ENCODE results near the gene DYNLT2. TPM values are rescaled to one million over a fixed set of nuclear protein-coding genes. Genes with fewer than 3 reads are reported as not detected.

Gene DYNLT2
- 1.3 TPM in 2 replicates for polyA plus RNA-seq (2013)

DNA sequence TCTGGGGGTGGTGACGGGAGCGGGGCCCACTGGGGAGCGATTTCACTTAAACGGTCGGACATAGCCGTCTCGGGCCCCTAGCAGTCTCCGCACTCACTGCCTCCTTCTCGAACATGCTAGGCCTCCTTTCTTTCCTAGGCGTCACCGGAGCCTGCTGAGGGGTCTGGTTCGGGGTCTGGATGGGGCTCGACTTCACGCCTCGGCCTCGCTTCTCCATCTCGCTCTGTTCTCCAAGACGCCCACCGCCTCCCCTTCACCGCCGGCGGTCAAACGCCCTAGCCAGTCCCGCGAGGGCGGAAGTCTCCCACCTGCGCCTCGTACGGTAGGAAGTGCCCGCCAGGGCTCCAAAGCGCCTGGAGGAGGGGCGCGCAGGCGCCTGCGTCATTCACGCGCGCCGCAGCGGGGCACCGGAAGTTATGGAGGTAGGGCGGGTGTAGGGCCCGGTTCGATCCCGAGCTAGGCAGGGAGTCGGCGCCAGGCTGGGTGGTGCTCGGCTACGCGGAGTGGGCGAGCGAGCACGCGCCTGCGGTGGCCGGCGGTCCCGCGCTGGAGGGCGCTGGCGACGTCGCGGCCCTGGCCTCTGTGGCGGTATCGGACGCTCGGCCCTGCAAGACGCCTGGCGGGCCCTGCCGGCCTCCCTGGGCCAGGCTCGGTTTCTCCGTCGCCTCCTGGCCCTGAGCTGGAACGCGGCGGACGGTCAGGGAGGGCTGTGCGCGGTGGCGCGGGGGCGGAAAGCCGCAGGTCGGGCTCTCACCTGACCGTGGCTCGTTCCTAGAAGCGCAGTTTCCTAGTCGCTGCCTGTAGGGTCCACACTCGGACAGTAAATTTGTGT is at the start of gene DYNLT2, which contains the start of gene ERMARD:
DYNLT2 (minus strand) TSS at position 331 of the 832 bp plus-strand sequence; CDS start at position 217, 114 bp downstream.
ERMARD (plus strand) TSS at position 381 of the 832 bp plus-strand sequence; CDS start at position 417, 36 bp downstream.
- Histone ChIP-seq H2BK120ac (ENCODE audit: insufficient read depth, low read length, poor library complexity) (peak within 1 kb of the TSS; percentile 55), H3K4me2 (ENCODE audit: low read length) (peak within 1 kb of the TSS; percentile 85), H3K4me3 (ENCODE audit: low read depth, low read length) (peak within 1 kb of the TSS; percentile 98), H4K91ac (ENCODE audit: low read depth, low read length) (peak within 1 kb of the TSS; percentile 87), H4K8ac (ENCODE audit: low read depth, low read length) (peak within 1 kb of the TSS; percentile 98), H3K9ac (ENCODE audit: low read length) (peak within 1 kb of the TSS; percentile 97), H3K27me3 (ENCODE audit: insufficient read depth, low read length) (no peaks in the 10 kb centered on the region), H2AK5ac (ENCODE audit: low read length) (peak within 1 kb of the TSS; percentile 42), H3K18ac (ENCODE audit: low read length) (peak within 1 kb of the TSS; percentile 80), H3K23ac (ENCODE audit: low read length) (no peak within 1 kb of the TSS), H3K27ac (ENCODE audit: low read depth, low read length) (peak within 1 kb of the TSS; percentile 85), H3K79me1 (ENCODE audit: low read length) (peaks cover 10% of the 10 kb centered on the region), H3K4me1 (ENCODE audit: control insufficient read depth in 1 of 2, insufficient read depth in 2 of 2, low read length in 2 of 2) (peaks cover 3 to 5% of the 10 kb centered on the region in 2 experiments), H3K79me2 (ENCODE audit: control insufficient read depth, insufficient read depth, low read length, poor library complexity) (peaks cover 8% of the 10 kb centered on the region), H3K36me3 (ENCODE audit: control insufficient read depth in 1 of 2, insufficient read depth in 2 of 2, low read length in 2 of 2) (no peaks in the 10 kb centered on the region), H4K12ac (ENCODE audit: low read depth, low read length) (peak within 1 kb of the TSS; percentile 87), H3K9me3 (ENCODE audit: insufficient read depth, low read depth, low read length) (no peaks in the 10 kb centered on the region), H3K14ac (ENCODE audit: low read length) (peak within 1 kb of the TSS; percentile 92), H2BK5ac (ENCODE audit: low read depth, low read length, poor library complexity) (peak within 1 kb of the TSS; percentile 52), H3K4ac (ENCODE audit: low read depth, low read length) (peak within 1 kb of the TSS; percentile 71), H2AFZ (ENCODE audit: insufficient read depth, low read length, poor library complexity) (peak within 1 kb of the TSS; percentile 88), H2BK12ac (ENCODE audit: low read length) (no peak within 1 kb of the TSS)
- WGBS (ENCODE audit: extremely low coverage, insufficient coverage, insufficient read length), result no CpG with 5 or more reads among the region's 90 CpGs
- DNase-seq, result peak; percentile 92 to 96

- no peak overlapping the region for H4K91ac ChIP-seq (ENCODE audit: low read depth, low read length)
- no peaks in the 10 kb centered on the region for H3K36me3 ChIP-seq (ENCODE audit: control insufficient read depth in 1 of 2, insufficient read depth in 2 of 2, low read length in 2 of 2)
These were observed 49.5 kb upstream of the DYNLT2 start for GRCh38 chr6:169800668-169801395.

DNA sequence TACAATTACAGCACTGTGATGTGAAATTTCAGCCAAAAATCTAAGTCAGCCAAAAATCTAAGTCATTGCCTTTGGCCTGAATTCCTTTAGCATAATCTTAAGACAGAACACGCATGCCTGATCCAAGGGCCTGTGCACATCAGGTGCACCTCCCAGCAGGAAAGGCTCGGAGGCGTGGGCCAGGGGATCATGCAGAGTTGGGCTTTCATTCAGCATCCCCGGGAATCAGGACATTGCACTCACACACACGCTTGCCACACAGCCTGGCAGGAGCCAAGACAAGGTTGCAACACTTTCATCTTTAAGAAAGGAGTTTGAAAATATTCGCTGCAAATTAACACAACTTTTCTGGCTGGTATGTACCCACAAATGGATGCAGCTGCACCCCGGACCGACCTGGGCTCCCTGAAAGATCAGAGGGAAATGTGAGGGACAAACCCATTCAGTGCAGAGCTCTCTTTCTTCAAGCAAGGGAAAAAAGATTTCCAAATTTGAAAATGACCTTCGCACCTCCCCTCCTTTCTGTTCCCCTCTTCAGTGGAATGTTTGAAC is 48.8 kb upstream of the DYNLT2 start:
- H4K91ac ChIP-seq (ENCODE audit: low read depth, low read length), result no peak overlapping the region
- peaks cover 2% of the 10 kb centered on the region for H3K9me3 ChIP-seq (ENCODE audit: insufficient read depth, low read depth, low read length)
- no peak overlapping the region for H3K4me2 ChIP-seq (ENCODE audit: low read length)
- H3K4me1 ChIP-seq (ENCODE audit: control insufficient read depth in 1 of 2, insufficient read depth in 2 of 2, low read length in 2 of 2), result no peaks in the 10 kb centered on the region
- no CpG with 5 or more reads among the region's 9 CpGs for WGBS (ENCODE audit: extremely low coverage, insufficient coverage, insufficient read length)
- no peak overlapping the region for H3K18ac ChIP-seq (ENCODE audit: low read length)
- H3K23ac ChIP-seq (ENCODE audit: low read length), result no peak overlapping the region
- H4K8ac ChIP-seq (ENCODE audit: low read depth, low read length), result no peak overlapping the region
- H2AK5ac ChIP-seq (ENCODE audit: low read length), result no peak overlapping the region
- no peak overlapping the region for H3K9ac ChIP-seq (ENCODE audit: low read length)
- DNase-seq, result no peak
- no peaks in the 10 kb centered on the region for H3K79me2 ChIP-seq (ENCODE audit: control insufficient read depth, insufficient read depth, low read length, poor library complexity)
- H2BK5ac ChIP-seq (ENCODE audit: low read depth, low read length, poor library complexity), result no peak overlapping the region
- H3K79me1 ChIP-seq (ENCODE audit: low read length), result no peaks in the 10 kb centered on the region
- no peaks in the 10 kb centered on the region for H3K36me3 ChIP-seq (ENCODE audit: control insufficient read depth in 1 of 2, insufficient read depth in 2 of 2, low read length in 2 of 2)
- H3K4ac ChIP-seq (ENCODE audit: low read depth, low read length), result no peak overlapping the region
- no peaks in the 10 kb centered on the region for H3K27me3 ChIP-seq (ENCODE audit: insufficient read depth, low read length)
- no peak overlapping the region for H2AFZ ChIP-seq (ENCODE audit: insufficient read depth, low read length, poor library complexity)
- no peak overlapping the region for H2BK120ac ChIP-seq (ENCODE audit: insufficient read depth, low read length, poor library complexity)
- no peak overlapping the region for H4K12ac ChIP-seq (ENCODE audit: low read depth, low read length)
- H3K4me3 ChIP-seq (ENCODE audit: low read depth, low read length), result no peak overlapping the region
- no peak overlapping the region for H3K14ac ChIP-seq (ENCODE audit: low read length)
- H2BK12ac ChIP-seq (ENCODE audit: low read length), result no peak overlapping the region
- H3K27ac ChIP-seq (ENCODE audit: low read depth, low read length), result no peak overlapping the region

More at GRCh38 chr6:169800668-169801395, 49.5 kb upstream of the DYNLT2 start:
- Histone ChIP-seq H3K18ac (ENCODE audit: low read length) (no peak overlapping the region), H3K4me3 (ENCODE audit: low read depth, low read length) (no peak overlapping the region), H3K9ac (ENCODE audit: low read length) (no peak overlapping the region), H2BK5ac (ENCODE audit: low read depth, low read length, poor library complexity) (no peak overlapping the region), H3K4me1 (ENCODE audit: control insufficient read depth in 1 of 2, insufficient read depth in 2 of 2, low read length in 2 of 2) (no peaks in the 10 kb centered on the region), H3K27ac (ENCODE audit: low read depth, low read length) (no peak overlapping the region), H4K8ac (ENCODE audit: low read depth, low read length) (no peak overlapping the region), H3K23ac (ENCODE audit: low read length) (no peak overlapping the region), H3K14ac (ENCODE audit: low read length) (no peak overlapping the region), H3K9me3 (ENCODE audit: insufficient read depth, low read depth, low read length) (peaks cover 2% of the 10 kb centered on the region), H2AK5ac (ENCODE audit: low read length) (no peak overlapping the region), H3K4ac (ENCODE audit: low read depth, low read length) (no peak overlapping the region), H2BK120ac (ENCODE audit: insufficient read depth, low read length, poor library complexity) (no peak overlapping the region), H3K27me3 (ENCODE audit: insufficient read depth, low read length) (no peaks in the 10 kb centered on the region), H2BK12ac (ENCODE audit: low read length) (no peak overlapping the region), H3K79me2 (ENCODE audit: control insufficient read depth, insufficient read depth, low read length, poor library complexity) (no peaks in the 10 kb centered on the region), H3K4me2 (ENCODE audit: low read length) (no peak overlapping the region), H4K12ac (ENCODE audit: low read depth, low read length) (no peak overlapping the region), H3K79me1 (ENCODE audit: low read length) (no peaks in the 10 kb centered on the region), H2AFZ (ENCODE audit: insufficient read depth, low read length, poor library complexity) (no peak overlapping the region)
- DNase-seq, result no peak
- no CpG with 5 or more reads among the region's 13 CpGs for WGBS (ENCODE audit: extremely low coverage, insufficient coverage, insufficient read length)

- H3K18ac ChIP-seq (ENCODE audit: low read length), result no peak overlapping the region
- no peak overlapping the region for H2BK120ac ChIP-seq (ENCODE audit: insufficient read depth, low read length, poor library complexity)
- H2AK5ac ChIP-seq (ENCODE audit: low read length), result no peak overlapping the region
- peaks cover 2% of the 10 kb centered on the region for H3K9me3 ChIP-seq (ENCODE audit: insufficient read depth, low read depth, low read length)
- H2AFZ ChIP-seq (ENCODE audit: insufficient read depth, low read length, poor library complexity), result no peak overlapping the region
- H4K12ac ChIP-seq (ENCODE audit: low read depth, low read length), result no peak overlapping the region
- no peaks in the 10 kb centered on the region for H3K79me1 ChIP-seq (ENCODE audit: low read length)
- no peak overlapping the region for H3K4me2 ChIP-seq (ENCODE audit: low read length)
- H3K4me1 ChIP-seq (ENCODE audit: control insufficient read depth in 1 of 2, insufficient read depth in 2 of 2, low read length in 2 of 2), result no peaks in the 10 kb centered on the region
- no peak overlapping the region for H3K27ac ChIP-seq (ENCODE audit: low read depth, low read length)
- no peak overlapping the region for H2BK5ac ChIP-seq (ENCODE audit: low read depth, low read length, poor library complexity)
- no peak for DNase-seq
- WGBS (ENCODE audit: extremely low coverage, insufficient coverage, insufficient read length), result no CpG with 5 or more reads among the region's 7 CpGs
- no peak overlapping the region for H3K9ac ChIP-seq (ENCODE audit: low read length)
- H3K23ac ChIP-seq (ENCODE audit: low read length), result no peak overlapping the region
- no peak overlapping the region for H2BK12ac ChIP-seq (ENCODE audit: low read length)
- H4K91ac ChIP-seq (ENCODE audit: low read depth, low read length), result no peak overlapping the region
- no peak overlapping the region for H3K14ac ChIP-seq (ENCODE audit: low read length)
- no peak overlapping the region for H4K8ac ChIP-seq (ENCODE audit: low read depth, low read length)
- no peaks in the 10 kb centered on the region for H3K36me3 ChIP-seq (ENCODE audit: control insufficient read depth in 1 of 2, insufficient read depth in 2 of 2, low read length in 2 of 2)
- no peaks in the 10 kb centered on the region for H3K27me3 ChIP-seq (ENCODE audit: insufficient read depth, low read length)
- no peak overlapping the region for H3K4me3 ChIP-seq (ENCODE audit: low read depth, low read length)
- no peak overlapping the region for H3K4ac ChIP-seq (ENCODE audit: low read depth, low read length)
- H3K79me2 ChIP-seq (ENCODE audit: control insufficient read depth, insufficient read depth, low read length, poor library complexity), result no peaks in the 10 kb centered on the region
These were observed 48.1 kb upstream of the DYNLT2 start for GRCh38 chr6:169799474-169799926.
